ENCODE results near the gene CALM3. TPM values are rescaled to one million over a fixed set of nuclear protein-coding genes. Genes with fewer than 3 reads are reported as not detected.

CALM3 gene
- total RNA-seq, 1 donor from 2014 or later, result 373 TPM

GRCh38 chr19:46580247-46580646 lies 20.9 kb upstream of the CALM3 start:
- Histone ChIP-seq H2AFZ (replicated peaks) (no peak overlapping the region), H3K9me3 (ENCODE audit: low read depth) (no peaks in the 10 kb centered on the region), H3K36me3 (no peaks in the 10 kb centered on the region), H4K20me1 (ENCODE audit: low read depth) (no peaks in the 10 kb centered on the region), H3K4me2 (no peak overlapping the region), H3K4me3 (no peak overlapping the region), H3K27me3 (peaks cover 12% of the 10 kb centered on the region), H3K27ac (no peak overlapping the region), H3F3A (ENCODE audit: low read depth) (no peaks in the 10 kb centered on the region), H3K9ac (no peak overlapping the region), H3K4me1 (no peaks in the 10 kb centered on the region), H3K79me2 (ENCODE audit: low read depth) (no peaks in the 10 kb centered on the region)
- no peaks in the 10 kb centered on the region for H3K36me3 Mint-ChIP-seq
- peaks cover 11% of the 10 kb centered on the region for H3K27me3 Mint-ChIP-seq (ENCODE audit: insufficient read depth, low read depth)
- no peaks in the 10 kb centered on the region for H3K4me1 Mint-ChIP-seq
- TF ChIP-seq EZH2phosphoT487 (IDR thresholded peaks at IDR 0.05), result no peak
- peaks cover 2% of the 10 kb centered on the region for H3K9me3 Mint-ChIP-seq
- H3K27ac Mint-ChIP-seq, result no peak overlapping the region
- no peak overlapping the region for H3K4me3 Mint-ChIP-seq
- no peak for DNase-seq (ENCODE audit: low spot score)

DNA sequence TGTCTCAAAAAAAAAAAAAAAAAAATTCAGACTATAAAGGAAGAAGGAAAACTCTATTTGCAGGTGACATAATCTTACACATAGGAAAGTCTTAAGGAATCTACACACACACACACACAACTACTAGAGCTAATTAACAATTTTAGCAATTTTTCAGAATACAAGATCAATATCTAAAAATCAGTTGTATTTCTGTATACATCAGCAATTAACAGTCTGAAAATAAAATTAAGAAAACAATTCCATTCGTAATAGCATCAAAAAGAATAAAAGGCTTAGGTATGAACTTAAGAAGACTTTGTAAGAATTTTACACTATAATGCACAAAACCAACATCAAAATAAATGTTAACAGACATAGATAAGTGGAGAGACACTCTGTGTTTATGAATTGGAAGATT lies 15.6 kb upstream of the CALM3 start:
- TF ChIP-seq, protein P1, sequence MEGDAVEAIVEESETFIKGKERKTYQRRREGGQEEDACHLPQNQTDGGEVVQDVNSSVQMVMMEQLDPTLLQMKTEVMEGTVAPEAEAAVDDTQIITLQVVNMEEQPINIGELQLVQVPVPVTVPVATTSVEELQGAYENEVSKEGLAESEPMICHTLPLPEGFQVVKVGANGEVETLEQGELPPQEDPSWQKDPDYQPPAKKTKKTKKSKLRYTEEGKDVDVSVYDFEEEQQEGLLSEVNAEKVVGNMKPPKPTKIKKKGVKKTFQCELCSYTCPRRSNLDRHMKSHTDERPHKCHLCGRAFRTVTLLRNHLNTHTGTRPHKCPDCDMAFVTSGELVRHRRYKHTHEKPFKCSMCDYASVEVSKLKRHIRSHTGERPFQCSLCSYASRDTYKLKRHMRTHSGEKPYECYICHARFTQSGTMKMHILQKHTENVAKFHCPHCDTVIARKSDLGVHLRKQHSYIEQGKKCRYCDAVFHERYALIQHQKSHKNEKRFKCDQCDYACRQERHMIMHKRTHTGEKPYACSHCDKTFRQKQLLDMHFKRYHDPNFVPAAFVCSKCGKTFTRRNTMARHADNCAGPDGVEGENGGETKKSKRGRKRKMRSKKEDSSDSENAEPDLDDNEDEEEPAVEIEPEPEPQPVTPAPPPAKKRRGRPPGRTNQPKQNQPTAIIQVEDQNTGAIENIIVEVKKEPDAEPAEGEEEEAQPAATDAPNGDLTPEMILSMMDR (IDR thresholded peaks at IDR 0.05), result no peak
- TF ChIP-seq EZH2phosphoT487 (IDR thresholded peaks at IDR 0.05) (no peak), EZH2 (IDR thresholded peaks at IDR 0.05) (no peak)
- Mint-ChIP-seq H3K27me3 (ENCODE audit: insufficient read depth, low read depth) (peaks cover 8% of the 10 kb centered on the region), H3K27ac (no peak overlapping the region), H3K36me3 (no peaks in the 10 kb centered on the region), H3K4me1 (no peaks in the 10 kb centered on the region), H3K4me3 (no peak overlapping the region), H3K9me3 (peaks cover 2% of the 10 kb centered on the region)
- Histone ChIP-seq H3K9ac (no peak overlapping the region), H3K4me2 (no peak overlapping the region), H3K36me3 (no peaks in the 10 kb centered on the region), H4K20me1 (ENCODE audit: low read depth) (no peaks in the 10 kb centered on the region), H3K4me1 (no peaks in the 10 kb centered on the region), H3K27me3 (peaks cover 8% of the 10 kb centered on the region), H3K4me3 (no peak overlapping the region), H3K9me3 (ENCODE audit: low read depth) (no peaks in the 10 kb centered on the region), H2AFZ (replicated peaks) (no peak overlapping the region), H3K79me2 (ENCODE audit: low read depth) (no peaks in the 10 kb centered on the region), H3F3A (ENCODE audit: low read depth) (no peaks in the 10 kb centered on the region), H3K27ac (no peak overlapping the region)
- DNase-seq (ENCODE audit: low spot score), result no peak

GRCh38 chr19:46586294-46586693 lies 14.8 kb upstream of the CALM3 start:
- no peaks in the 10 kb centered on the region for H3K4me1 ChIP-seq
- Mint-ChIP-seq H3K27ac (no peak overlapping the region), H3K9me3 (no peaks in the 10 kb centered on the region), H3K4me3 (no peak overlapping the region), H3K27me3 (ENCODE audit: insufficient read depth, low read depth) (peaks cover 8% of the 10 kb centered on the region), H3K36me3 (no peaks in the 10 kb centered on the region), H3K4me1 (no peaks in the 10 kb centered on the region)
- peaks cover 4% of the 10 kb centered on the region for H3K27me3 ChIP-seq
- TF ChIP-seq EZH2phosphoT487 (IDR thresholded peaks at IDR 0.05) (no peak), EZH2 (IDR thresholded peaks at IDR 0.05) (no peak)
- TF ChIP-seq, protein P1 (IDR thresholded peaks at IDR 0.05), result no peak
- H3K79me2 ChIP-seq (ENCODE audit: low read depth), result no peaks in the 10 kb centered on the region
- H2AFZ ChIP-seq (replicated peaks), result no peak overlapping the region
- no peaks in the 10 kb centered on the region for H3F3A ChIP-seq (ENCODE audit: low read depth)
- no peak overlapping the region for H3K27ac ChIP-seq
- no peaks in the 10 kb centered on the region for H3K36me3 ChIP-seq
- no peak overlapping the region for H3K4me3 ChIP-seq
- no peaks in the 10 kb centered on the region for H4K20me1 ChIP-seq (ENCODE audit: low read depth)
- H3K4me2 ChIP-seq, result no peak overlapping the region
- H3K9me3 ChIP-seq (ENCODE audit: low read depth), result no peaks in the 10 kb centered on the region
- DNase-seq (ENCODE audit: low spot score), result no peak
- no peak overlapping the region for H3K9ac ChIP-seq

DNA sequence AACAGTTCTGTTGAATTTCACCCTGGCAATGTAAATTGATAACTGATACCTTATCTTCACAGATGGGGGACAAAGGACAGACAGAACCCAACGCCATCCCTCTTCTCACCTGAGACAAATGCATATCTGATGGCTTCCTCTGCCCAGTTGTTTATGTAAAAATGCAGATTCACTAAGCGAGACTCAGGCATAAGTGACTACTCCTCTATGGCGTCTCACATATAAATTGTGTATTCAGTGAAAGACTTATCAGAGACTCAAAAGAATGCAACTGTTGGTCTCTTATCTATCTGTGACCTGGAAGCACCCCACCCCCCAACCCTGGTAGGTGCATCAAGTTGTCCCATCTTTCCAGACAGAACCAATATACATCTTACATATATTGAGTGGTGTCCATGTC lies 13.3 kb upstream of the CALM3 start:
- Histone ChIP-seq H2AFZ (replicated peaks) (no peak overlapping the region), H3K27ac (no peak overlapping the region), H3K36me3 (no peaks in the 10 kb centered on the region), H3K9me3 (ENCODE audit: low read depth) (no peaks in the 10 kb centered on the region), H3K4me1 (no peaks in the 10 kb centered on the region), H3K79me2 (ENCODE audit: low read depth) (no peaks in the 10 kb centered on the region), H3K9ac (no peak overlapping the region), H3K4me2 (no peak overlapping the region), H4K20me1 (ENCODE audit: low read depth) (no peaks in the 10 kb centered on the region), H3K4me3 (no peak overlapping the region), H3K27me3 (peaks cover 4% of the 10 kb centered on the region), H3F3A (ENCODE audit: low read depth) (no peaks in the 10 kb centered on the region)
- H3K4me1 Mint-ChIP-seq, result no peaks in the 10 kb centered on the region
- no peak for DNase-seq (ENCODE audit: low spot score)
- no peaks in the 10 kb centered on the region for H3K9me3 Mint-ChIP-seq
- H3K4me3 Mint-ChIP-seq, result no peak overlapping the region
- H3K27me3 Mint-ChIP-seq (ENCODE audit: insufficient read depth, low read depth), result peaks cover 4% of the 10 kb centered on the region
- no peaks in the 10 kb centered on the region for H3K36me3 Mint-ChIP-seq
- TF ChIP-seq, protein P1 (IDR thresholded peaks at IDR 0.05), result no peak
- TF ChIP-seq EZH2 (IDR thresholded peaks at IDR 0.05) (no peak), EZH2phosphoT487 (IDR thresholded peaks at IDR 0.05) (no peak)
- H3K27ac Mint-ChIP-seq, result no peak overlapping the region
